Stimulated activated CD4-positive, alpha-beta T cell treated with anti-CD3 and anti-CD28 coated beads, Interleukin-15, amount 100 ng/mL, for 48 hours (primary cell): ENCODE measurements around the gene CAV3.

Experiments used
- DNase-seq, 2 donors: peaks; one replicate each; pipeline ENCODE4 v3.0.0-alpha.2; 2020; ENCODE audit warnings: low read depth in 2 of 2

Gene CAV3

DNA sequence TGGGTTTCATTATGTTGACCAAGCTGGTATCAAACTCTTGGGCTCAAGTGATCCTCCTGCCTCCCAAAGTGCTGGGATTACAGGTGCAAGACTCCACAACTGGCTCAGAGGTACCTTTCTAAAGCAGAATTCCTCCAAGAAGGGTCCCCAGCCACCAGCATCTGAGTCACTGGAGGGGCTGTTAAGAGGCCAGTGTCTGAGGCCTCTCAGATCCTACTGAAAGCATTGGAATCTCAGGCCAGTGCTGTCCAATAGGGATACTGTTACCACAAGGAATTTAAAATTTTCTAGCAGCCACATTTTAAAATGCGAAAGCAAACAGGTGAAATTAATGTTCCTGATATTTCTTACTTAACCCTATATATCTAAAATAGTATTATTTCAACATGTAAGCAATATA, 1.3 kb downstream of the CAV3 start:
- no peak for DNase-seq

DNA sequence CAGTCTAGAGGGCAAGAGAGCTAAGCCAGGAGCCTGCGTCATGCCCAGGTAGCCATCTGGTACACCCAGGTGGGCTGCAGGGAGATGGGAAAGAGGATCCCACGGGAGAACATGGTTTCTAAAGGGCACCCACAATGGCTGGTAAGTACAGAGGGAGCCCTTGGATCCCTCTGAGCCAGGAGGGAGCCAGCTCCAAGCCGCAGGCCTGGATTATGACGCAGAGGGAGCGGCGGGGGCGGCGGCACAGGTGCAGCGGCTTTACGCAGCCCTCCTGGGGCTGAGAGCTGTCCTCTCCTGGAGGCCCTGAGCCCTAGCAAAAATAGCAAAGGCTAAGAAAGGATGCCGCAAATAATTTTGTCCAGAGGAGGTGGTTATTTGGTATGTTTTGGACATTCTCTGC, 2.8 kb downstream of the CAV3 start:
- no peak for DNase-seq

DNA sequence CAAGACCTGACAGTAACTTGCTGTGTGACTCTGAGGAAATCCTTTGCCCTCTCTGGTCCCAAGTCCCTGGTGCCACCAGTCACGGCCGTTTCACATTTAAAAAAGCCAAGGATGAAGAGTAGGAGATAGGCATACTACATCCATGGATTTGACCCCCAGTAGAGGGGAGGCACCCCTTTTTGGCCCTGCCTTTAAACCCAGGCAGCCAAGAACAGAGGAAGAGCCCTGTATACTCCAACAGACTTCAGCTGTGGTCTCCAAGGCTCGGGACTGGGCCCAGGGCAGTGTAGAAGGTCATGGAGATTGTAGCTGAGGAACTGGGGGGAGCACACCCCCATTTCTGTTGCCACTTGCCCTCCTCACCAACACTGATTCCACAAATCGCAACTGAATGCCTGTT, 3.7 kb downstream of the CAV3 start:
- no peak for DNase-seq

DNA sequence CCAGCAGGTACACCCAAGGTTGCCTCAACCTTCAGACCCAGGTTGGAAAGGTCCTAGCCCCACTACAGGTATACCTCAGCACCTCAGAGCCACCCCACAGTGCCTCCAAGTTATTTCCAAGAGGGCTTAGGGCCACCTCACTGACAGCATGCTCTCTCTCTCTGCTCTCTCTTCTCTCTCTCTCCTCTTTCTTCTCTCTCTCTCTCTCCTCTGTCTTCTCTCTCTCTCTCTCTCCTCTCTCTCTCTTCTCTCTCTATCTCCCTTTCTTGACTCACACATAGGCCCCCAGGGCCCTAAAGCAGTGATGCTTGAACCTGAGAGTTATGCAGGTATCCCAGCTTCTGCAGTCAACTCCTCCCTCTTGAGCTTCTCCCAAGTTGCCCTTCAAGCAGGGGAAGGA, 4.2 kb downstream of the CAV3 start:
- no peak for DNase-seq

DNA sequence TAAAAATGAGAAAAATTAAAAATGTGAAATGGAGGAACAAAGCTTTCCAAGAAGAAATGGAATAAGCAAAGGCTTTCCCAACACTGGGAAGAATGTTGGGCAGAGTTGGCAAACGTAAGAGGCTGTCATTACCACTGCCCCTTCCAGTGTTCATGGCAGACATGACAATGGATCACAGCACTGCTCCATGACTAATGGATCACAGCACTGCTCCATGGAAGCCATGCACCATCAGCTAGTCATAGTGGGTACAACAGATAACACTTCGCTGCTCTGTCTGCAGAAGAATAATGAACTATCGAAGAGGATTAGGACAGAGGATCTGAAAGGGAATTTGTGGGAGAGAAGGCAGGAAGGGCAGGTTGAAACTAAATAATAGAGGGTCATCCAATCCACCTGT, 5.0 kb downstream of the CAV3 start:
- no peak for DNase-seq

DNA sequence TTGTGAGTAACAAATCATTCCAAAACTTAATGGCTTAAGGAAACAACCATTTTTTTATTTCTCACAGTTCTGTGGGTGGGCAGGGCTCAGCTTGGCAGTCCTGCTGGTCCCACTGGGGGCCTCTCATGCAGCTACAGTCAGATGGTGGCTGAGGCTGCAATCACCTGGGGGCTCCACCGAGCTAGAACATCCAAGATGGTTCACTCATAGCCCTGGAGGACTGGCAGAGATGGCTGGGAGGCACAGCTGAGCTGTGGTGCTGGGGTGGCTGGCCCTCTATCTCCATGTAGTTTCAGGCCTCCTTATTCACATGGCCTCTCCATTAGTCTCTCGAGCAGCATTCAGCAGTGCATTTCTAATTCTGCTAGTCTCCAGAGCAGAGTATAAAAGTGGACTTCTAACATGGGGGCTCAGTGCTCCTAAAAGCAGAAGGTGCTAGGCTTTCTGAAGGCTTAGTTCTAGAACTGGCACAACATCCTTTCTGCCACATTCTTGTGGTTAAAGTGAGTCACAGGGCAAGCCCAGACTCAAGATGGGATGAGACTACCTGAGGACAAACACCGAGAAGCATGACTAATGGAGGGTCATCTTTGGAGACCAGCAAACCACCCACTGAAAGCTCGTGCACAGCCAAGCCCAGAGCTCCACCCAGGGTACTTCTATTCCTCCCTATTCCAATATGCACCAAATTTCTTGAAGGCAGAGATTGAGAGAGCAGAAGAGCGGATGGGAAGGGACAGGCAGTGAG, 6.3 kb downstream of the CAV3 start:
- DNase-seq = no peak

DNA sequence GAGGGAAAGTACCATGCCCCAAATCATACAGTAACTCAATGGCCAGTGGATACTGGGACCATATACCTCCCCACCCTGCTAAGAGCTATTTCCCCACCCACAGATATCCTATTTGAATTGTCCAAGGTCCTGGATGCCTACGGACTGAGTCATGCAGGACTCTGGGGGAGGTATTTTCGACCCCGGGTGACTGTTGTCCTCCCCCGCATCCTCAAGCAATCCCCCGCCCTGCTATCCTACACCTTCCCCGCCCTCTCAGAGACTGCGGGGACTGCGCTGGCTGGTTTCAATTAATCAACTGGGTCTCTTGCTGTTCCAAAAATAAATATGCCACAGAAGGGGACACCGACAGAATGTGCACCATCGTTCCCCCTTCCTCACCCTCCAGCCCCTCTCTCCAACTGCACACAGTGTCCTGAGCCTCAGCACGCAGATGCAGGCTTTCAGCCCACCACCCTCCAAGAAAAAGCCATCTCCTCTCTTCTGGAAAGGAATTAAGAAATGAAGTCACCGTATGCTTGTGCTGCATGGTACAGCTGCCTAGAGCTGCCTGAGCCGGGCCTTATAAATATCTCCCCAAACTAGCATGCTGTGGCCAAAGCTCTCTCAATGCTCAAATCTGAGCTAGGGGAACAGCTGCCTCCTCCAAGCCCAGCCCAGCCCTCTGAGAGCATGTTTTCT, 8.1 kb downstream of the CAV3 start:
- no peak for DNase-seq

DNA sequence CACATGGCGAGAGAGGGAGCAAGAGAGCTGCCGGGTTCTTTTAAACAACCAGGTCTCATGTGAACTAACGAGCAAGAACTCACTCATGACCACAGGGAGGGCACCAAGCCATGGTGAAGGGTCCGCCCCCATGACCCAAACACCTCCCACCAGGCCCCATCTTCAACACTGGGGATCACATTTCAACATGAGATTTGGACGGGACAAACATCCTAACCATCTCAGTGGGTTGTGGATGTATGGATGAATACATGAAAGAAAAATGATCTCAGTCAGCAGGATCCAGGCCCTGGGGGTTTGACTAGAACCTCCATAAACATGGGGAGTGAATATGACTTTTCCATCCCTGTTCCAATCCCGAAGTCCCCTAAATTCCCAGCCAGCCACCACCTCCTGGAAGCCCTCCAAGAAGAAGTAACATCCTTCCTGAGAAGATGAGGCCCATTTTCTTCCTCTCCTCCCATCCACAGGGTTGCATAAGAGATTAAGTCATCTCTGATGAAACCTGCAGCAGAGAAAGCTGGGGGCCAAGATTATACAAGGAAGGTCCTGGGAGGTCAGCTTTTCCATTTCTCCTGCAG, 9.5 kb downstream of the CAV3 start:
- DNase-seq = no peak

DNA sequence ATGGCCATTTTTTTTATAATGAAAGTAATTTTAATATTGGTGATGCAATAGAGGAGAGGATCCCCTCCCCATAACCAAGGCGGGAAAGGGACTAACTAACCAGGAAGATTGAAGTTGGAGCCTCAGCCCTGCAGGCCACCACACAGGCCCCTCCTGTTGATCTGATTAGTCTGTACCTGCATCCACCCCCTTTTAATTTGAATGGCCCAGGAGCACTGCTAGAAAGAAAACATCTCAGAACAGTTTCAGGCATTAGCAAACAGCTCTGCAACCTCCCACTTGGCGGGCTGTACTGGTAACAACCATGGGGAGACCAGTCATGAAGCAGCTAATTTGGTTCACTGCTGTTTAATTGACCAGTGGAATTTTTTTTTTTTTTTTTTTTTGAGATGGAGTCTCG, 10.3 kb downstream of the CAV3 start:
- no peak for DNase-seq

DNA sequence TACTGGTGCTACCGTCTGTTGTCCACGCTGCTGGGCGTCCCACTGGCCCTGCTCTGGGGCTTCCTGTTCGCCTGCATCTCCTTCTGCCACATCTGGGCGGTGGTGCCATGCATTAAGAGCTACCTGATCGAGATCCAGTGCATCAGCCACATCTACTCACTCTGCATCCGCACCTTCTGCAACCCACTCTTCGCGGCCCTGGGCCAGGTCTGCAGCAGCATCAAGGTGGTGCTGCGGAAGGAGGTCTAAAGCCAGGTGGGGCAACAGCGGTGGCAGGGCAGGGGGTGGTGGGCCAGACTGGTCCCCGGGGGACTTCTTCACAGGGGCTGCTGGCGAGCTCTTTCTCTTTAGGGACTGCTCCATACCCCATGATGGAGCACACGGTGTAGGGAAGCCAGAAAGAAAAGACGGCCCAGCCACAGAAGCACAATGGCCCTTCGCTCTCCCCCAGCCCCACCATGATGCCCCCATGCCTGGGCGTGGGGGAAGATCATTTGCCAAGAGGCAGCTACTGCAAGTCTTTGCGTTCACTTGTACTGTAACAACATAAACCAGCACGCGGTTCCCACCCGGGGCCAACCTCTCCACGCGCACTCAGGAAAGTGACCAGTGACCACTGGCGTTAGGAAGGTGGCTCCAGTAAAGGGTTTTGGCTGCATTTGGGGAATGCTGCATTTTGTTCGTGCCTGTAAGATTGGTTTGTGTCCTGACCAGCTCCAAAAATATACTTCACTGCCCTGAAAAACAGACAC, 12.2 kb downstream of the CAV3 start:
- no peak for DNase-seq

DNA sequence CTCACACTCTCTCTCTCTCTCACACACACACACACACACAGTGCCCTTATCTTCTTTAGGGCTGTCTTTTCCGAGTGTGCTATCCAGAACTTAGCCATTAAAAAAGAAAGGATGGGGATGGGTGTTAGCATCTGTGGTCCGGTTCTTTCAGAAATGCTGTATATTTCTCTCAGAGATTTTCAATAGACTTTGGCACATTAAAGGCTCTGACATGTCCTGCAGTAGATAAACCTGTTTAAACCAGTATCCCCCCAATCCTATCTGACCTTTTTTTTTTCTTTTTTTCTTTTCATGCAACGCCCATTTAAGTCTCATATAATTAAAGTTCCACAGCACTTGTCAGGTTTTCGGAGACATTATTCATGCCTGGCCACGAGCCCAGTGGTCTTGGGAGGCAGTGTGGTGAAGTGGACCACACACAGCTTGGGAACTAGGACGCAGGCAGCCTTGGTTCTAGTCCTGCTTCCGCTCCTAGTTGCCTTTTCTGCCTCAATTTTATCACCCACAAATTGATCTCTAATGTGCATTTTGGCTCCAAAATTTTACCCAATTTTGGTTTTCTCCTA, 13.3 kb downstream of the CAV3 start:
- DNase-seq = no peak

DNA sequence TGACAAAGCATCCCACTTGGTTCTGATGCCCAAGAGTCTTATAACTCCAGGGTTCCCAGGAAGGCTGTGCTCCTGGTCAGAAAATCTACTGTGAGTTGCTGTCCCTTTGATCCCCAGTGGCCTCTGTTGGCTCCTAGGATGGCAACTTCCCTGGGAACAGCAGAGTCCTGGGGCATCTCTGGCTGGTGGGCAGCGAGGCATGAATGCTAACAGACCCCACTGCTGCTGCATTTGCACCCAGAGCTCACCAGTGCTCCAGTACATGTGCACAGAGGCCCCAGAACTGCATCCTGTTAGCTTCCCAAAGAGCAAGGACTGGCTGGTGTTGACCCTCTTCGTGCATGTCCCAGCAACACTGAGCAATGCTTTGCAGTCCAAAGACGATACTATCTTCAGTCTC, 15.7 kb downstream of the CAV3 start:
- no peak for DNase-seq

DNA sequence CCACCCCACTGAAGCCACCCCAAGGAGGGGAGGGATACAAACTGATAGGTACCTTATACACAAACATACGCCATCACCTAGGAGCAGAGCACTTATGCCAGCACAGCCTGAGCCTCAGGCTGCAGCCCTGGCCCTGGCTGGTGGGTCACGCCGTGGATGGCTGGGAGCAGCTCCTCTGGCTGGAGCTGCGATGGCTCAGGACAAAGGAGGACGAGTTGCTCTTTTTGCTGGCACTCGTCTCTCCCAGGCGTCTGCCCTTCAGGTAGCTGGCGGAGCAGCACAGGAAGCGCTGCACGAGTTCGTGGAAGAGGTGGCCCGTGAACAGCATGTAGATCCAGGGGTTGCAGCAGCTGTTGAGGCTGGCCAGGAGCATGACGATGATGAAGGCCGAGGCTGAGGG, 19.2 kb downstream of the CAV3 start:
- DNase-seq = no peak

DNA sequence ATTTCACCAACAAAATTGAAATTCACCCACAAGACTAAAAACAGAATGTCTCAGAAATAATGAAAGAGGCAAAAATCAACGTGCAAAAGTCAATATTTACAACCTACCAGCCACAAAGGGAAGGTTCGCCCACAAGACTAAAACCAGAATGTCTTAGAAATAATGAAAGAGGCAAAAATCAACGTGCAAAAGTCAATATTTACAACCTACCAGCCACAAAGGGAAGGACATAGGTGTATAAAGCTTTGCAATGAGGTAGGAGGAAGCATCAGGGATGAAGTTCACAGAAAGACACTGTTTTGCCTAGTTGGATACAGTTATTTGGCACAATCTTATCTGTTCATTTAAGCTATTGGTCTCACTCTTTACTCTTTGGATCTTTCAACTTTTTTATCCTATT, 21.5 kb downstream of the CAV3 start:
- DNase-seq = no peak

DNA sequence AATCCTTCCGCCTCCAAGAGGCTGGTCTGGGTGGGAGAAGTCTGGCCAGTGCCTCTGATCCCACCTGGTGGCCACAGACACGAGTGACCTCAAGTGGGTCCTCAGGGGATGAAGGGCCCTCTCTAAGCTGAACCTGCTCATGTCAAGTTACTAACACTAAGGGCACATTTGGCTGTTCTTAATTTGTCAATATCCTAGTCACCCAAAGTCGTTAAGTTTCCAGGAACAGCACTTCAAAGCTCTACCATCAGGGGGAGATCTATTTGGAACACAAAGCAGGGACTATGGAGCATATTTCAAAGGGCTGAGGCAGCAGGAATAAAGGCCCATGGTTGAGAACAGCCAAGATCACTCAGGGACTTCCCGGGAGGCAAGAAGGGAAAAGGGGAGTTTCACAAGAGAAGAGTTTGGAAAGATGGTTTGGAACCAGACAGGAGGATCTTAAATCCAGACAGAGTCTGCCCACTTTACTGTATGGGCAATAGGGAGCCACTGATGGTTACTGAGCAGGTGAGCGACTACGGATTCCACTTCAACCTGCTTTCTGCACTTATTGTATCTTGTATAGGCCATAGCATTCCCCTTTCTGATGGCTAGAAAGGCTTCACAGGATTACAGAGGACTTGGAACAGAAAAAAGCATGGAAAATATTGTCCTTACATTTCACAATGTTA, 22.1 kb downstream of the CAV3 start:
- DNase-seq = no peak

DNA sequence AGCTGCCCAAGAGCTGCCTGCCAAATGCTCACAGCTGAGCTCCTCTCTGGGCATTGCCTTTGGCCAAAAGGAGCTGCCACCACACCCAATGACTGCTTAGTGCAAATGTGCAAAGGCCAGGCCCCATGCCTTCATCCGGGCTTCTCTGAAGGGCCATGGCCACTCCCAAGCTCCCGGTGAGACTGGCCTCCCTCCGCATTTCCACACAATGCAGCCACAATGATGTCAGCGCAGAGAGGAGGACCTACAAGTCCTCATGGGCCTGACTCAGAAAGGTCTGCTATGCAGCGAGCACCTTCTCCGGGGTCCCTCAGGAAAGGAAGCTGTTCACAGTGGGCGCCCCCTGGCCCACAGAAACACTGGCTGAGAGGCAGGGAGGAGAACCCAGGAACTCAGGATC, 23.1 kb downstream of the CAV3 start:
- no peak for DNase-seq

DNA sequence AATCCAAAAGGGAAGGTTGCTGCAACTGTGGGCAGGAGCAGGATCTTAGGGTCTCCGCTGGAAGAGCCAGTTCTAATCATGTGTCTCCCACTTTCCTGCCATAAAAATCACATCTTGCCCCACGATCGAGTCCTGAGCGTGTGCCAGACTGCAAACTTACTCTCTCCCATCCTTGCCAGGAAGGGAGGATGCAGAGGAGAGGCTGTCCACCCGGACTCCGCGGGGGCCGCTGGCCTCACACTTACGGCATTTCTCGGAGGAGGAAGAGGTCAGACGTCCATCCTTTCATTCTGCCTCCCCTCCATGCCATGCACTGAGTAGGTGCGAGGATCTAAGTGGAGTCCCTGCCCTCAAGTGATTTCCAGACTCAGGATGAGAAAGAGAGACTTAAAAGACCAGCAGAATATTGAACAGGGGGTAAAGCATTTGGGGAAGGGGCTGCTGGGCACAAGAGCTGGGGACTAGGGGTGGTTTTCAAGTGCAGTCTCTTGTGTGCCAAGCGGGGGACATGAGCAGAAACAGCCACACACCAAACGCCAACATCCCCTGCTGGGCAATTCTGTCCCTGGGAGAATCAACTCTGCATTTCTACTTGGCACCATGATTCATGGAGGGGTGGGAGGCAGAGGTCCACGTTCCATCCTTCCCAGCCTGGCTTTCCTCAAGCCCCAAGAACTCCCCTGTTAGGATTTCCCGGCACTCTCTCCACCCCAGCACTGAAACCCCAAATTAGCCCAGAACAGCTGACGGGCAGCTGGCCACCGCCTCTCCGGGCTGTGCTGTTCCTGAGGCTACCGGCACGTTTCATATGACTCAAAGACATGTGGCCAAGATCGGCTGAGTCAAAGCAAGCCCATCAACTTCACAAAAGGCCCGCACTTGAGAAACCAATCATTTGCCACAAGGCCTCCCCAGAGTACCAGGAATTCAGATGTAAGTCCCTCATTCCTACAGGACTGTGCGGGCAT, 24.2 kb downstream of the CAV3 start:
- no peak for DNase-seq

DNA sequence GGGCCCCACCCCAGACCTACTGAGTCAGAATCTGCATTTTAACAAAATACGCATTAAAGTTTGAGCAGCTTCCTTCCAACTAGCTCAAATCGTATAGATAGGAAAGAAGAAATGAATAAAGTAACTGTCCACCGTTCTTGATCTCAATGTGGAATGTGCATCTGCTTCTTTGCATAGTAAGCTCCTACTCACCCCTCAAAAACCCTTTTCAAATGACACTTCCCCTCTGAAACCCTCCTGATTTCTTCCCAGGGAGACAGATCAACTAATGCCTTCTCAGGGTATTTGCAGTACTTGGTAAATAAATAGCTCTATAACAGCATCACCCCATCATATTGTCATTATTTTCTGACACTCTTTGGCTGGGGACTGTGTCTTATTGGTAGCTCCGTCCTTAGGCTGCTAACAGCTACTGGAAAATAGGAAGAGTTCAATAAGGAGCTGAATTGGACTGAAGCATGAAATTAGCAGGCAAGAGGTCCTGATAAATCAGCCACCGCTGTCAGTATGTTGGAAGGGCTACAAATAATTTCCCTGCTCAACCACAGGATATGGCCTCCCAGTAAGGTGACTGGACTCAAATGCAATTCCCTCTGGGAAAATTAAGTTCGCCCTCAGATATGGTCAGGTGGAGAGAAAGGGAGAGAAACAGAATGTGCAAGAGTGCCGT, 25.6 kb downstream of the CAV3 start:
- no peak for DNase-seq

DNA sequence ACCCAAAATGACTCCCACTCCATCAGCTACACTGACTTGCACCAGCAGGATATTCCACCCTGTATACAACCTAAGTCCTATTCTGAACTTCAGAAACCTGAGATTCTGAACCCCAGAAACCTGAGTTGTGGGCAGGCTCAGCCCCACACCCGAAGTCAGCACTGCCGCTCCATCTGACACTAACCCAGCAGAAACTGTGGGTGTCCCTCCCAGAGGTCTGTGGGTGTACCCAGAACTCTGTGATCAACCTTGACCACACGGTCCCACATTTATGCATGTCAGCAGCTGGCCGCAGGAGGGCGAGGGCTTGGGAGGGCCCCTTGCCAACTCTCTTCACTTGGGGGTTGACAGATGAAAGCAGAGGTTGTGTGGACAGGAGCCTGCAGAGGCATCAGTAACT, 26.5 kb downstream of the CAV3 start:
- no peak for DNase-seq

DNA sequence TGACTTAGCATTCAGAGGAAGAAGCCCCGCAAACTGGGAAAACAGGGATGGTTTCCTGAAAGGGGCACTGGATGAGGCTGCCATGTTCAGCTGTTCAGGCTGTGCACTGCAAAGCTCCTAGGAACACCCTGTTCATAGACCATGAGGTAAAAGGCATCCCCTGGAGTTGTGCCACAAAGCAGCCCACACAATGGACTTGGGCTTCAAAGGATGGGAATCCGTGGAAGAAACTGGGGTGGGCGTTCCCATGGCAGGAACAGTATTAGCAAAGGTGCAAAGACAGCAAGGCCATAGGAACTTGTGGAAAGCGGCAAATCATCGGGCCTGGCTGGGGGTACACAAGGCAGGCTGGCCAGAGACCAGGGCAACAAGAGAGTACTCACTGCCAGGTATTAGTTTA, 26.9 kb downstream of the CAV3 start:
- DNase-seq = no peak
